NCI-H1105 (cell line): ENCODE measurements around the gene SNX1.
"Not testable (repeated sequence)": the region's sequence is repeated elsewhere in the genome, so short reads cannot be mapped to it uniquely, and the experiment has no call there.

ENCODE experiments used
- DNase-seq: peaks from one replicate; lab custom pipeline; 2025; lab: John Stamatoyannopoulos, UW

Gene SNX1

DNA sequence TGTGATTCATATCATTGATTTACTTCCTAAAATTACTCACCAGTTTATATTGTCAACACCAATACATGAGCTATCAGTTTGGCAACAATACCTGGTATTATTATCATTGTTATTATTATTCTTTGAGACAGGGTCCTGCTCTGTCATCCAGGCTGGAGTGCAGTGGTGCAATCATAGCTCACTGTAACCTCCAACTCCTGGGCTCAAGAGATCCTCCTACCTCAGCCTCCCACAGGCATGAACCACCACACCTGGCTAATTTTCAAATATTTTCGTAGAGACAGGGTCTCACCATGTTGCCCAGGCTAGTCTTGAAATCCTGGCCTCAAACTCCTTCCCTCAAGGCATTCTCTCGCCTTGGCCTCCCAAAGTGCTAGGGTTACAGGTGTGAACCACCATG, 22.3 kb upstream of the SNX1 start:
- not testable (repeated sequence) for DNase-seq

DNA sequence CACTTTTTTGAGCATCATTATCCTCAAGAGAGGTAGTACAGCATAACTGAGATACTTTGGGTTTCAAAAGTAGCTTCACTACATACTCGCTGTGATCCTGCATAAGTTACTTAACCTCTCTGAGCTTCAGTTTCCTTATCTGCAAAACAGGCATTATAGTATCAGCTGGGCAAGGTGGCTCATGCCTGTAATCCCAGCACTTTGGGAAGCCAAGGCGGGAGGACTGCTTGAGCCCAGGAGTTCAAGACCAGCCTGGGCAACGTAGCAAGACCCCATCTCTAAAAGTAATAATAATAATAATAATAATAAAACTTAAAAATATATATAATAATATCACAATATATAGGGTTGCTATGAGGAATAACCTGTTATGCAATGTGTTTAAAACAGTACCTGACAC, 13.0 kb upstream of the SNX1 start:
- DNase-seq: no peak

DNA sequence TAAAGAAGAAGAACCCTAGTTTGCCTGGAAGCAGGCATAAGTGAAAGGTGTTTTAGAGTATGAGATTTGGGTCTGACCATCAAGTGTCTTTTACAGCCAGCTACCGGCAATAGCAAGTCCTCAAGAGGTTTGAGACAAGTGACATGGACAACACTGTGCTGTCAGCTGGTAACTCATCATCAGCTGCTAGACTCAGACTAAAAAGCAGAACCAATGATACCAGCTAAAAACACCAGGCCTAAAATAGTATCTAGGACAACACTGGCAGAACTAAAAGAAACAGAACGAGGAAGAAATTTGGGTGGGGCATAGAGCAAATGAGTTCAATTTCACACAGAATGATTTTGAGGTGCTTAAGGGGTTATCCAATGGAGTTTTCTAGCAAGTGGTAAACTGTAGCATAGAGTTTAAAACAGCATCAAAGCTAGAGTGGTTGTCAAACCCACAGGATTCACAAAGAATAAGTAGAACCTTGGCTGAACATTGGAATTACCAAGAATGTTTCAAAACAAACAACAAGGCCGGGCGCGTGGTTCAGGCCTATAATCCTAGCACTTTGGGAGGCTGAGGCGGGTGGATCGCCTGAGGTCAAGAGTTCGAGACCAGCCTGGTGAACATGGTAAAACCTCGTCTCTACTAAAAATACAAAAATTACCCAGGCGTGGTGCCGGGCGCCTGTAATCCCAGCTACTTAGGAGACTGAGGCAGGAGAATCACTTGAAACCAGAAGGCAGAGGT, 6.1 kb upstream of the SNX1 start:
- no peak for DNase-seq

- DNase-seq: no peak
These were observed 5.3 kb upstream of the SNX1 start for GRCh38 chr15:64090527-64090926.

- no peak for DNase-seq
These were observed 3.5 kb upstream of the SNX1 start for GRCh38 chr15:64092075-64092820.

- peak; percentile 53 for DNase-seq
These were observed 2.7 kb upstream of the SNX1 start for GRCh38 chr15:64092864-64093626.

DNA sequence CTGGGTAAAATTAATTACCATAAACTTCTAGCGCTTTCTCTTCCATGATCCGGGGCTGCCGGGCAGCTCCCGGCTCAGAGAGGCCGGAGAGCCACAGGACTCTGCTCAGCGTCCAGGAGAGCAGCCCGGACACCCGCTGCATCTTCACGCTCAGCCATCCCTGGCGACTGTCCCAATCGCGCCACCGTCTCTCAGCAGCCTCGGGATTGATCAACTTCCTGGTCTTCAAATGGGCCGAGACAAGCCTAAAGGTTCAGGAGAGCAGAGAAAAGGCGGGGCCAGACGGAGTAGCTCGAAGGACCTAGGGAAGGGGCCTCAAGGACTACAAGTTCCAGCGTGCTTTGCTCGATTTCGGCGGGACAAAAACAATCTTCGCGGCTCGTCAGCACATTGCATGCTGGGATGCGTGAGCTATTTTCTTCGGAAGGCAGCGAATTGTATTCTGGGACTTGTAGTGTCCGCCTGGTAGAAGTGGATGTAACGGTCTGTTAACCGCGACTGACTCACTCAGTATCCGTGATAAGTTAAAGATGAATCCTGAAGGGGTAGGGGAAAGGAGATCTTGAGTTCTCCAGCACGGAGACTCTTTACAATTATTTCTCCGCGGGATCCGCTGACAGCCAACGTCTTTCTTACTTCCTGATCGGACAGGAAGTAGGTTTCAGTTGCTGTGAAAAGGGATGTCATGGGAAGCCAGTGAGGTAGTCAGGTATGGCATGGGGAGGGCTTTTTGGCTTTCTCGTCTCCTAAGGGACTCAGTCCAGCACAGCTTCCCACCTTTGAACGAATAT, 2.0 kb upstream of the SNX1 start, which contains the start of gene CIAO2A:
CIAO2A (minus strand) TSS at position 212 of the 791 bp plus-strand sequence; CDS start at position 142, 70 bp downstream.
- DNase-seq: peak; percentile 100

GRCh38 chr15:64095431-64095794, 369 bp upstream of the SNX1 start:
- DNase-seq: no peak

GRCh38 chr15:64096668-64097384, 1.0 kb downstream of the SNX1 start:
- DNase-seq: peak; percentile 2

GRCh38 chr15:64099379-64099778, 3.6 kb downstream of the SNX1 start:
- no peak for DNase-seq

- no peak for DNase-seq
These were observed 5.2 kb downstream of the SNX1 start for GRCh38 chr15:64100958-64101357.

GRCh38 chr15:64102497-64102896, 6.7 kb downstream of the SNX1 start:
- no peak for DNase-seq

DNA sequence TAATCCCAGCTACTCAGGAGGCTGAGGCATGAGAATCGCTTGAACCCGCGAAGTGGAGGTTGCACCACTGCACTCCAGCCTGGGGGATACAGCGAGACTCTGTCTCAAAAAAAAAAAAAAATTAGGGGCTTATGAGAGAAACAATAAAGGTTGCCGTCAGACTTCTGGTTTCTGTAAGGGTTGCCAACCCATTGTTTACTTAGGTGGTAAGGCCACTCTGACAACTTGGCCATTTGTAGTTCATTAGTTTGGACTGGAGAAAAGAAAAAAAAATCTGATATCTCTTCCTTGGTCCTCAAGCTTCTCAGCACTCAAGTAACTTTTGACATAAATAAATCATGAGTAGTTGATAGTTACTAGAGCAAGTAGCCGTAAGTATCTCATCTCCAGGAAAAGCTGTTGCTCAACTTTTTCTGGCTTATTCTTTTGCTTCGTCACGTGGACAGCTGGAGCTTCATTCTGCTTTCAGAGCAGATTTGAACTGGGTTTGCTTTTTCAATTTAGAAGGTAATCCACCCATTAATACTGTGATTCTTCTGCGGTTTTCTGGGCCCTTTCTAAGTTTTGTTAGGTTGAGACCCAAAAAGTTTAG, 9.4 kb downstream of the SNX1 start:
- no peak for DNase-seq

GRCh38 chr15:64107337-64107736, 11.6 kb downstream of the SNX1 start:
- DNase-seq: no peak

DNA sequence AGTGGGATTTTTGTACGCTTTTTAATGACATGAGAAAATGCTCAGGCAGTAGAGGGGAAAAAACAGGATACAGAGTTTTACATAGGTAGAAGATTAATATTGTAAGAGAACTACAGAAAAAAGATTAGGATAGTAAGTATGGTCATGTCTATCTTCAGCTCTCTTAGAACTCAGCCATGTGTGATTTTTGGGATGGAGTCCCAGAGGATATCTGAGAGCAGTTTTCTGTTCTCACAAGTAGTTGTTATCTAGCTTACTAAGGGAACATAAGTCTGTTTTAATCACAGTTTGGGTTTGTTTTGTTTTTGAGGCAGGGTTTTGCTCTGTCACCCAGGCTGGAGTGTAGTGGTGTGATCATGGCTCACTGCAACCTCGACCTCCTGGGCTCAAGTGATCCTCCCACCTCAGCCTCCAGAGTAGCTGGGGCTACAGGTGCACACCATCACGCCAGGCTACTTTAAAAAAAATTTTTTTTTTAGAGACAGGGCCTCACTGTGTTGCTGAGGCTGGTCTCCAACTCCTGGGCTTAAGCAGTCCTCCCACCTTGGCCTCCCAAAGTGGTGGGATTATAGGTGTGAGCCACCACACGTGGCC, 14.4 kb downstream of the SNX1 start:
- not testable (repeated sequence) for DNase-seq

DNA sequence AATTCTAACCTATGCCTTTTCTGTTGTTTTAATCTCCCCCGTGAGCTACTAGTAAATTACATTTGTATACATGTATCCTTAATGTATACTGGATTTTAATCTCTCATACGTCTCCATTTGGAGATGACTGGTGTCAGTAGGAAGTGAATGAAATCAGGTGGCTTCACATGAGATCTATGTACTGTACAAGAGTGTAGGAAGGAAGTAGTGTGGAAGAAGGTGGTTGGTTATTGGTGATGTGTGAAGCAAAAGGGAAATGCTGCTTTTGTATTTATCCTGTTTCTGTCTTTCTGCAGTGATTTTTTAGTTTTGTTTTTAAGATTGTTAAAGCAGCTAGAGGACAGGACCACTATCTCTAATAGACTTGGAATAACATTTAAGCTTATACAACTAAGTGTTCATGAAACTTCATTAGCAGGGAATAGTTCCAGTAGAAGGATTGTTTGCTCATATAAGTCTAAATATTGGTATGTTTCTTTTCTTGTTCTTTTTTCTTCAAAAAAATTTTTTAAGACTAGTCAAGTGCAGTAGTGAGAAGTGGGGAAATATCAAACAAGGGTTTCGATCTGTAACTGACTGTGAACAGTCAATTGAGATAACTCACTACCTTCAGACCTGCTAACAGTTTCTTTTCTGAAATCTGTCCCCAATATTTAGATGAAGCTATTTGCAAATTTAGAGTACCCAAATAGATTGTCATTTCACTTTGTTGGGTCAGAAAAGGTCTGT, 15.3 kb downstream of the SNX1 start:
- no peak for DNase-seq

GRCh38 chr15:64111679-64112050, 15.9 kb downstream of the SNX1 start:
- DNase-seq: no peak

DNA sequence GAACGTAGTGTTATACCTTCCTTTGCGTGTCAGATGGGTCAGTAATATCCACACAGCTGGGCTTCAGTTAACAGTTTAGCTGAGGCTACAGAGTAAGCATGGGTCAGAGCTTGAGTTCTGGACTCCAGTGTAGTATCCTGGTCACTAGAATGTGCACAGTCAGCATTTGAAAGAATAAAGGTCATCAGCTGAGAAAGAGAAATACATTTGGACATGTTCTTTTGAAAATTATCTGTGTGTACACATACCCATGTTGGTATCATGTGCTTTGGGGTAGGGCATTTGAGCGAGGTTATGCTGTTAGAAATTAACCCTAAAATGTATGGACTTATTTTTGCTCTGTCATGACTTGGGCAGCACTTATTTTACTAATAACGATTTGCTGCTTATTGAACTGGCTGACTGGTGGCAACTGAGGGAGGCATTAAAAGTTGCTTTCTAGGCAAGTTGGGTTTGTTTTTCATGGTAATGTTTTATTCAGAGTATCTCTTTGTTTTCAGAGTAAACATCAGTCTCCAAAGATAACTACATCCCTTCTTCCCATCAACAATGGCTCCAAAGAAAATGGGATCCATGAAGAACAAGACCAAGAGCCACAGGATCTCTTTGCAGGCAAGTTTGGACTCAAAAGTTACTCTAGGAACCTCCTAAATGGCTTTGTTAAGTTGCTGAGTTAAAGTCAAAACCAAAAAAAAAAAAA, 16.4 kb downstream of the SNX1 start:
- DNase-seq: no peak

DNA sequence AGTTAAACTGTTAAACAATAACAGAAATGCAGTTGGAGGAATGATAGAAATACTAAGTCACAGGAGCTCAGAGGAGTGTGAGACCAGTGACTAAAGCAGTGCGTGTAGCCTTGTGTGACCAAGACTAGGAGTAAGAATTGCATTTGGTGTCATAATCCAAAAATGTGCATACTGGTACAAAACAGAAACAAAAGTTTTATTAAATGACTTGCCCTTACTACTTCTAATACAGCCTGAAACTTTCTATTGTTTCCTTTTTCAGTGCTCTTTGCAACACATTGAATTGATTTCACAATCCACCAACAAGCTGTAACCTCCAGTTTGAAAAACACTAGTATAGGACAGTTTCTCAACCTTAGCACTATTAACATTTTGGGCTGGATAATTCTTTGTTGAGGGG, 17.1 kb downstream of the SNX1 start:
- DNase-seq: no peak
